ENCODE data around the gene SEBOX.
A peak's percentile ranks its signal among the peaks of the same experiment; 100 is the strongest.
"Not testable (repeated sequence)": the region's sequence is repeated elsewhere in the genome, so short reads cannot be mapped to it uniquely, and the experiment has no call there.

SEBOX gene

GRCh38 chr17:28340374-28340773 is 24.6 kb downstream of the SEBOX start:
- DNase-seq (ENCODE audit: low read depth): no peak

GRCh38 chr17:28339431-28339830 is 25.6 kb downstream of the SEBOX start:
- DNase-seq (ENCODE audit: low read depth): no peak

GRCh38 chr17:28338769-28339212 is 26.2 kb downstream of the SEBOX start:
- DNase-seq (ENCODE audit: low read depth): not testable (repeated sequence)

- no peak for DNase-seq (ENCODE audit: low read depth)
Measured at GRCh38 chr17:28338056-28338768, 26.8 kb downstream of the SEBOX start.

GRCh38 chr17:28335959-28336871 is 28.8 kb downstream of the SEBOX start:
- DNase-seq (ENCODE audit: low read depth): no peak

- peak; percentile 90 for DNase-seq (ENCODE audit: low read depth)
Measured at GRCh38 chr17:28335201-28335958, 29.6 kb downstream of the SEBOX start, which contains the start of the genes IFT20 and TNFAIP1. Gene IFT20, minus strand, starts transcription at chr17:28335472. Its CDS starts 3,487 bp downstream, at chr17:28331985. Gene TNFAIP1, plus strand, starts transcription at chr17:28335761. Its CDS starts 3,761 bp downstream, at chr17:28339522.

- DNase-seq (ENCODE audit: low read depth): no peak
Measured at GRCh38 chr17:28334666-28335200, 30.3 kb downstream of the SEBOX start.

GRCh38 chr17:28334171-28334570 is 30.8 kb downstream of the SEBOX start:
- no peak for DNase-seq (ENCODE audit: low read depth)

- no peak for DNase-seq (ENCODE audit: low read depth)
Measured at GRCh38 chr17:28333083-28333746, 31.8 kb downstream of the SEBOX start.

- no peak for DNase-seq (ENCODE audit: low read depth)
Measured at GRCh38 chr17:28331891-28332420, 33.0 kb downstream of the SEBOX start.

- DNase-seq (ENCODE audit: low read depth): no peak
Measured at GRCh38 chr17:28330671-28331070, 34.3 kb downstream of the SEBOX start.

GRCh38 chr17:28328325-28328724 is 36.7 kb downstream of the SEBOX start:
- no peak for DNase-seq (ENCODE audit: low read depth)

GRCh38 chr17:28327709-28328108 is 37.3 kb downstream of the SEBOX start:
- no peak for DNase-seq (ENCODE audit: low read depth)

GRCh38 chr17:28327031-28327607 is 37.9 kb downstream of the SEBOX start:
- no peak for DNase-seq (ENCODE audit: low read depth)

GRCh38 chr17:28326114-28326513 is 38.9 kb downstream of the SEBOX start:
- no peak for DNase-seq (ENCODE audit: low read depth)

- DNase-seq (ENCODE audit: low read depth): no peak
Measured at GRCh38 chr17:28325211-28325610, 39.8 kb downstream of the SEBOX start.

GRCh38 chr17:28324781-28325180 is 40.2 kb downstream of the SEBOX start:
- no peak for DNase-seq (ENCODE audit: low read depth)

GRCh38 chr17:28324267-28324745 is 40.7 kb downstream of the SEBOX start:
- DNase-seq (ENCODE audit: low read depth): no peak

- DNase-seq (ENCODE audit: low read depth): no peak
Measured at GRCh38 chr17:28320215-28321061, 44.6 kb downstream of the SEBOX start.

- no peak for DNase-seq (ENCODE audit: low read depth)
Measured at GRCh38 chr17:28319598-28319935, 45.4 kb downstream of the SEBOX start.
